Amniotic stem cell (primary cell): ENCODE measurements around the gene NUDT4.

Experiments used
- DNase-seq: peaks from one replicate; lab custom pipeline; 2025; lab: John Stamatoyannopoulos, UW

The NUDT4 gene

GRCh38 chr12:93377252-93378195 lies at the start of gene NUDT4:
Gene NUDT4, plus strand, starts transcription at chr12:93377925. Its CDS starts 398 bp downstream, at chr12:93378323.
- DNase-seq, result peak; percentile 73

GRCh38 chr12:93333054-93333453 lies 44.7 kb upstream of the NUDT4 start:
- DNase-seq, result no peak

GRCh38 chr12:93333828-93334227 lies 43.9 kb upstream of the NUDT4 start:
- no peak for DNase-seq

GRCh38 chr12:93335603-93336162 lies 42.0 kb upstream of the NUDT4 start:
- no peak for DNase-seq

- DNase-seq, result no peak
These were observed 41.4 kb upstream of the NUDT4 start for GRCh38 chr12:93336291-93336741.

- DNase-seq, result no peak
These were observed 39.1 kb upstream of the NUDT4 start for GRCh38 chr12:93338598-93338997.

GRCh38 chr12:93339695-93340094 lies 38.0 kb upstream of the NUDT4 start:
- DNase-seq, result no peak

- DNase-seq, result no peak
These were observed 36.2 kb upstream of the NUDT4 start for GRCh38 chr12:93341409-93342049.

GRCh38 chr12:93347054-93347785 lies 30.5 kb upstream of the NUDT4 start:
- no peak for DNase-seq

GRCh38 chr12:93348575-93349435 lies 28.9 kb upstream of the NUDT4 start:
- no peak for DNase-seq

- DNase-seq, result no peak
These were observed 26.0 kb upstream of the NUDT4 start for GRCh38 chr12:93351726-93352125.

GRCh38 chr12:93352321-93352720 lies 25.4 kb upstream of the NUDT4 start:
- no peak for DNase-seq

- DNase-seq, result no peak
These were observed 21.5 kb upstream of the NUDT4 start for GRCh38 chr12:93356214-93356613.

- no peak for DNase-seq
These were observed 19.7 kb upstream of the NUDT4 start for GRCh38 chr12:93358058-93358457.

- no peak for DNase-seq
These were observed 18.9 kb upstream of the NUDT4 start for GRCh38 chr12:93358821-93359220.

- DNase-seq, result no peak
These were observed 17.0 kb upstream of the NUDT4 start for GRCh38 chr12:93360688-93361087.

- DNase-seq, result no peak
These were observed 16.4 kb upstream of the NUDT4 start for GRCh38 chr12:93361151-93361919.

GRCh38 chr12:93363841-93364297 lies 13.9 kb upstream of the NUDT4 start:
- no peak for DNase-seq

- no peak for DNase-seq
These were observed 11.9 kb upstream of the NUDT4 start for GRCh38 chr12:93365616-93366405.
